HT-29 (cell line): ENCODE measurements around the gene JOSD1. TPM values are rescaled to one million over a fixed set of nuclear protein-coding genes. Genes with fewer than 3 reads are reported as not detected.

Experiments used
- DNase-seq: peaks from one replicate; pipeline ENCODE4 v3.0.0-alpha.2; 2015; ENCODE audit warnings: low spot score
- total RNA-seq: library from RNA; depleted of rRNA; stranded (reverse); fragments of >200 nt; shearing (Covaris generic); gene quantifications from 2 replicates; pipeline ENCODE4 v1.2.3, GENCODE V29; 2014

JOSD1 gene
- total RNA-seq, 1 experiment from 2014 or later = 79.2 TPM

GRCh38 chr22:38715176-38715764, 14.5 kb upstream of the JOSD1 start:
- no peak for DNase-seq

GRCh38 chr22:38713921-38714320, 13.2 kb upstream of the JOSD1 start:
- DNase-seq = no peak

- no peak for DNase-seq
These were observed 11.9 kb upstream of the JOSD1 start for GRCh38 chr22:38712486-38713207.

GRCh38 chr22:38710866-38711265, 10.1 kb upstream of the JOSD1 start:
- no peak for DNase-seq

GRCh38 chr22:38710351-38710750, 9.6 kb upstream of the JOSD1 start:
- DNase-seq = no peak

GRCh38 chr22:38709306-38709705, 8.6 kb upstream of the JOSD1 start:
- no peak for DNase-seq

GRCh38 chr22:38707984-38708383, 7.2 kb upstream of the JOSD1 start:
- no peak for DNase-seq

GRCh38 chr22:38707346-38707745, 6.6 kb upstream of the JOSD1 start:
- peak; percentile 55 for DNase-seq

GRCh38 chr22:38706901-38707195, 6.1 kb upstream of the JOSD1 start:
- DNase-seq = no peak

- DNase-seq = peak; percentile 38
These were observed 5.6 kb upstream of the JOSD1 start for GRCh38 chr22:38706101-38706900.

GRCh38 chr22:38705235-38706100, 4.7 kb upstream of the JOSD1 start, which contains the start of gene GTPBP1:
GTPBP1 (plus strand) TSS chr22:38705944; CDS start chr22:38705956, 12 bp downstream.
- DNase-seq = peak; percentile 98

- DNase-seq = peak; percentile 39
These were observed 4.0 kb upstream of the JOSD1 start for GRCh38 chr22:38704654-38705234.

GRCh38 chr22:38700270-38700788, 414 bp downstream of the JOSD1 start:
- DNase-seq = peak; percentile 38

GRCh38 chr22:38699784-38700183, 959 bp downstream of the JOSD1 start:
- no peak for DNase-seq

- peak; percentile 38 for DNase-seq
These were observed 1.6 kb downstream of the JOSD1 start for GRCh38 chr22:38699143-38699542.

GRCh38 chr22:38698407-38699094, 2.2 kb downstream of the JOSD1 start:
- no peak for DNase-seq

GRCh38 chr22:38697425-38698089, 3.2 kb downstream of the JOSD1 start:
- DNase-seq = peak; percentile 41

GRCh38 chr22:38696606-38697424, 3.9 kb downstream of the JOSD1 start:
- DNase-seq = peak; percentile 61

- DNase-seq = peak; percentile 61
These were observed 5.8 kb downstream of the JOSD1 start for GRCh38 chr22:38694940-38695339.
